Activated CD8-positive, alpha-beta memory T cell treated with anti-CD3 and anti-CD28 coated beads, Interleukin-2, amount 50 U/mL, for 24 hours (primary cell): ENCODE measurements around the gene ACP2.
"Not testable (repeated sequence)": the region's sequence is repeated elsewhere in the genome, so short reads cannot be mapped to it uniquely, and the experiment has no call there.

Experiments used
- DNase-seq: peaks from one replicate; pipeline ENCODE4 v3.0.0-alpha.2; 2020; ENCODE audit errors: extremely low read depth

The ACP2 gene

DNA sequence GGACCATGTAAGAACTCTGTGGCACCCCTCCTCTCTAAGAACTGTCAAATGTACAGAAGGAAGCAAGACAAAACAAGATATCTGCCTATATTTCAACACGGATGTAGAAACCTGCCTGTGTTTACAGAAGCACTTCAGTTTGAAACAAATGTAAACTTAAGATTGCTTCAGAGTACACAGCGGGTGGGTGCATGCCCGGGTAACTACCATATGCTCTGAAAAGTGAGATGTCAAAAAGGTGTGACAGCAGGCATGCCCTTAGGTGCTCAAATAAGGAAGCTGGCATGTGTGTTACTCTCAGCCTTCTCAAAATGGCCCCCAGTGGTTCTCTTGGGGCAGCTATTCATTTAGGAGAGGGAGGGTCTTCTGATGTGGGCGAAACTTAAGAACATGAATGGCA, 5.2 kb downstream of the ACP2 start:
- no peak for DNase-seq

DNA sequence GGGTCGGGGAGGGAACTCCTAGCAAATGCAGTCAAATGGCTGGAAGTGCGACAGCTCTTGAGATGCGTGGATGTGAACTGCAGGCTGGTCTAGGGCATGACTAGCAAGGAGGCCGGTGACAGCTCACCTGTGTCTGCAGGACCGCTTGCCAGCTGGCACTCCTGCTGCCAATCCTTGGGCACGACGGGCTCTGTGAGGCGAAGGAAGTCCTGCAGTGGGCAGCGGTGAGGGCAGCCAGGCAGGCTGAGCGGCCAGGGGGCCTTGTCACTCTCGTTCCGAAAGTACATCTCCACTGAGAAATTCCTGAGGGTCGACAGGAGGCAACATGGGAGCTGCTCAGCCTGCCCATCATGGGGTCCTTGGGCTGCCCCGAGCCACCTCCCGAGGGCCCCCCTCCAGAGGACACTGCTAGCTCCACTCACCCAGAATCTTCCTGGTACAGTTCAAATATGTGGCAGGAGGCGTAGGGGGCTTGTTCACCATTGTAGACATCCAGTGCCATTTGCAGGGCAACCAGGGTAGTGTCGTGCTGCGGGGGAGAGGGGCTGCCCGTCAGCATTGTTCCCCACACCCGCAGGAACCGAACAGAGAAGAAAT, 5.9 kb downstream of the ACP2 start:
- DNase-seq: no peak

DNA sequence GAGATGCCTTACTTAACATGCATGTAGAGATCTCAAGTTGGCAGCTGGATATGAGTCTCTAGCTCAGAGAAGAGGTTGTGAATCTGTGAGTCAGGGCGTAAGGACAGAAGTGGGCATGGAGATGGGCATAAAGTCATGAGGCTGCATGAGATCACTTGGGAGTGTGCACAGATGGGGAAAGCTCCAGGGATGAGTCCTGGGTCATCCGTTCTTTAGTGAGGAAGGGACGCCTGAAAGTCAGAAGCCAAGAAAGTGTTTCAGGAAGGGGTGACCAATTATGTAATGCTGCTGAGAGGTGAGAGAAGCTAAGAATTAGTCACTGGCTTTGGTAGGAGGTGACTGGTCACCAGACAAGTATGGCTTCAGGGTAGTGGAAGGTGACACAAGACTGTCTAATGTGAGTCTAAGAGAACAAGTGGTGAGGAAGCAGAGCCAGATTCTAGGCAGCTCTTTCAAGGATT, 6.7 kb downstream of the ACP2 start:
- no peak for DNase-seq

DNA sequence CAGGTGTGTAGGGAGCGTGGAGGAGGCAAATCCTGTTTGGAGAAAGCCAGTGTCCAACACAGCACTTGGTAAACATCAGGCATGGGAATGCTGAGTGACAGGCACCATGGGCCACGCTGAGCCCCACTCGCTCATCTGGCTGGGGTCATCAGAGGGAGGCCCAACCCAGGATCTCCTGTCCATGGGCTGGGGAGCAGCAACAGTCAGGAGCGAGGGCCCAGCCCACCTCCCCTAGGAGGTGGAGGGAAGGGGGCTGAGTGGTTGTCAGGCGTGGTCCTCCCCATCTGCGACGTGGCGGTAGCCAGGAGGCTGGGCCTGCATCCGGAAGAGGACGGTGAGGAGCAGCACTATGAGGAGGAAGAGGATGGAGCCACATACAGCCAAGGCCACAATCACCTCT, 8.8 kb downstream of the ACP2 start:
- no peak for DNase-seq

DNA sequence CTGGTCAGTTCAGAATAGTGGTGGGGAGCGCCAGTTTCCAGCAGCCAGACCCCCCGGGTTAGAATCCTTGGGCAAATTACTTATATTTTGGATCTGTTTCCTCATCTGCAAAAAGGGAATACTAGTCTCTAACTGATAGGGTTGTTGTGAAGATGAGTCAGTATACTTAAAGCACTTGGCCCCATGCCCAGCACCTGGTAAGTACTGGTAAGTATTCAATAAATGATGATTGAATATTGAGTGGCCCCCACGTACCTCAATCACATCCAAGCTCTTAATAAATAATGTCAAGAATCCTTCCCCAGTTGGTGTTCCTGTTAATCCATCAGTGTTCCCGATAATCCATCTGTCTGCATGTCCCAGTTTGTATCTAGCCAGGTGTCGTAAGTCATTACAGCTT, 12.1 kb downstream of the ACP2 start:
- DNase-seq: no peak

DNA sequence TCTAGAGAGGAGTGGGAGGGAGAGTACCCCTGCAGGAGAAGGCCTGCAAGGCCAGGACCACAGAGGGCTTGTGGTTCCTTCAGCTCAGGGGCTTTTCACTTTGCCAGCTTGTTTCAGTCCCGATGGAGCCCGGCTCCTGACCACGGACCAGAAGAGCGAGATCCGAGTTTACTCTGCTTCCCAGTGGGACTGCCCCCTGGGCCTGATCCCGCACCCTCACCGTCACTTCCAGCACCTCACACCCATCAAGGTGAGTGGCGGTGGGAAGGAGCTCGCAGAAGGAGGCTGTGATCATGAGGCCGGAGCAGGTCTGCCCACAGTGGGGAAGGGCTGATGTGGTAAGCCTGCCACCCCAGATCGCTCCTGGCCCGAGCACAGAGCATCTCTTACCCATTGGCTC, 13.5 kb downstream of the ACP2 start:
- no peak for DNase-seq

DNA sequence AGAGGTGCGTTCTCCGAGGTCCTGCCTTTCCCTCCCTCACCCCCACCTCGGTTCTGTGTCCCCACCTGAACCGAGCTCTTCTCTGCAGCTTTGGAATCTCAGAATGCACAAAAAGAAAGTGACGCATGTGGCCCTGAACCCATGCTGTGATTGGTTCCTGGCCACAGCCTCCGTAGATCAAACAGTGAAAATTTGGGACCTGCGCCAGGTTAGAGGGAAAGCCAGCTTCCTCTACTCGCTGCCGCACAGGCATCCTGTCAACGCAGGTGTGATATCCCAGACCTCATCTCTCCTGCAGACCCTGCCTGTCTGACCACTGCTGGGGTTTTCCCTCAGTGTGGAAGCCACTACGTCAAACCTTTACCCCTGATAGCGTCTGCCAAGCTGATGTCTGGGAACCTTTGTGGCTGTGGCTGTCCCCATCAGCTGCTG, 13.9 kb downstream of the ACP2 start:
- no peak for DNase-seq

DNA sequence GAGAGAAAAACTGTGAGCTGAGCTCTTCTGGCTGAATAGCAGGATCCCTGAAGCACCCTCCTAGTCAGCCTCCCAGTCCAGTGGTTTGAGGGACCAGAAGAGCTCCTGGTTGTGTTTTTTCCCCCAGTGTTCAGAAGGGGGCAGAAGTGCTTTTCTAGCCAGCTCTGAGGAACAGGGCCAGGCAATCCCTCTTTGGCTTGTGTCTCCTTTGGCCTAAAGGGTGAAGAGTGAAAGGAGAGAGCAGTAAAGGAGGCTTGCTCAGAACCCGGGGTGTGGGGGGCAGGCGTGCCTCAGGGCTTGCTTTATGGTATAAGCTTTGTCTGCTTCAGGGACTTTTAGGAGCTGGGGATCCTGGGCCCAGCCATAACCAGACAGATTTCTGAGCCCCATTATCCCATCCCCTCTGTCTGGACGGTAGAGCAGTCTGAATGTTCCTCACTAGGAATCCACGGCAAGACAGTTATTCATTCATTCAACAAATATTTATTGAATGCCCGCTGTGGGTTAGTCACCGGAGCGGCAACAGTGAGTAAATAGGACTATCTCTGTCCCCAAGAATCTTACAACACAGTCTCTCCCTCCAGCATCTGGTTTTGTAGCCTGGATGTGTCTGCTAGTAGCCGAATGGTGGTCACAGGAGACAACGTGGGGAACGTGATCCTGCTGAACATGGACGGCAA, 14.5 kb downstream of the ACP2 start:
- no peak for DNase-seq

DNA sequence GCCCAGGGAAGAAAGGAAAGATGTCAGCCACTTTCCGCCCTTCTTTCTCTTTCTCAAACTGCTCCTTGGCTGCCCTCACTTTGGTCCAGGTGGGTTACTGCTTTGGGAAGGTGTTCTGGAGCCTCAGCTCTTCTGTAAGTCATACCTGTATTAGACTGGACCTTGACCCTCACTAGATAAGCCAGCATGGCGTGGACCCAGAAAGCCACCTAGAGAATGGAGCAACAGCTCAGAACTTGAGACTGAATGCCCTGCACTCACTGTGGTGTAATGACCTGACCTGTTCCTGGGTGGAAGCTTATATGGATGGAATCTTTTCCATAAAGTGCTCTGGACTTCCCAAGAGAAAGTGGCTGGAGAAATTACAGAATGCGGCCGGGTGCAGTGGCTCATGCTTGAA, 15.6 kb downstream of the ACP2 start:
- DNase-seq: no peak

DNA sequence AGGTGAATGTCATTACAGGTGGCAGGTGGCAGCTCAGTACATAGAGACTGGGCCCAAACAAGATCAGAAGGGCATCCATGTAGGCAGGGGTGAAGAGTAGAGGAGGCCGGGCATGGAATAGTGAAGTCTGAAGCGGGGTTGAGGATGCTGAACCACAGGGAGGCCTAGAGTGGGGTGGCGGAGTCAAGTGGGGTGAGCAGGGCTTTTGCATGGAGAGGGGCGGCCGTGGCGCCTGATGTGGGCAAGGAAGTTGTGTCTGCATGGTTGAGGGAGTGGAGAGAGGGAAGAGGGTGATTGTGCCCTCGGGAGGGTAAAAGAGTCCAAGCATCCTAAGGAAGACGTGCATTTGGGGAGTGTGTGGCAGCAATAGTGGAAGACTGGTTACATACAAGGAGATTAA, 19.5 kb downstream of the ACP2 start:
- no peak for DNase-seq

DNA sequence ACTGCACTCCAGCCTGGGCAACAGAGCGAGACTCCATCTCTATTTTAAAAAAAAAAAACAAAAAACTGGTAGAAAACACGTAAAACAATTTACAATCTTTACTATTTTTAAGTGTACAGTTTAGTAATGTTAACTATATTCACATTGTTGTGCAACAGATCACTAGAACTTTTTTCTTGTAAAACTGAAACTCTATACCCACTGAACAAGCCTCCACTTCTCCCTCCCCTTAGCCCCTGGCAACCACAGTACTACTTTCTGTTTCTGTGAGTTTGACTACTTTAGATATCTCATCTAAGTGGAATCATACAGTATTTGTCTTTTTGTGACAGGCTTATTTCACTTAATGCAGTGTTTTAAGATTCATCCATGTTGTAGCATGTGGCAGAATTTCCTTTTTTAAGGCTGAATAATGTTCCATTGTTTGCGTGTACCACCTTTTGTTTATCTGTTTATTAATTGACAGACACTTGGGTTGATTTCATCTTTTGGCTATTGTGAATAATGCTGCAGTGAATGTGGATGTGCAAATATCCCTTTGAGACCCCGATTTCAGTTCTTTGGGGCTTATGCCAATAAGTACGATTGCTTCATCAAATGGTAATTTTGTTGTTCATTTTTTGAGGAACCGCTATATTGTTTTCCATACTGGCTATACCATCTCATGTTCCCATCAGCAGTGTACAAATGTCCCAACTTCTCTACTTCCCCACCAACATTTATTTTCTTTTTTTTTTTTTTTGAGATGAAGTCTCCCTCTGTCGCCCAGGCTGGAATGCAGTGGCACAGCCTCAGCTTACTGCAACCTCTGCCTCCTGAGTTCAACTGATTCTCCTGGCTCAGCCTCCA, 22.8 kb downstream of the ACP2 start:
- no peak for DNase-seq

DNA sequence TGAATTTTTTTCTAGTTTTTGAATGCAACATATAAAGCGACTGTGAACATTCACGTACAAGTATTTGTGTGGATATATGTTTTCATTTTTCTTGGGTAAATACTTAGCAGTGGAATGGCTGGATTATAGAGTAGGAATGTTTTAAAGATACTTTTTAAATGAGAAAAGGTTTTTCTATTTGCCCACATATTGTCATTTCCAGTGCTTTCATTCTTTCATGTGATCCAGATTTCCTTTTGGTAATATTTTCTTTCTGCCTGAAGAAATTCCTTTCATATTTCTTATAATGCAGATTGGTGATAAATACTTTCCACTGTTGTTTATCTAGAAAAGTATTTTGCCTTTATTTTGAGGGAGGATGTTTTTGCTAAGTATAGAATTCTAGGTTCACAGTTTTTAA, 25.9 kb downstream of the ACP2 start:
- no peak for DNase-seq

DNA sequence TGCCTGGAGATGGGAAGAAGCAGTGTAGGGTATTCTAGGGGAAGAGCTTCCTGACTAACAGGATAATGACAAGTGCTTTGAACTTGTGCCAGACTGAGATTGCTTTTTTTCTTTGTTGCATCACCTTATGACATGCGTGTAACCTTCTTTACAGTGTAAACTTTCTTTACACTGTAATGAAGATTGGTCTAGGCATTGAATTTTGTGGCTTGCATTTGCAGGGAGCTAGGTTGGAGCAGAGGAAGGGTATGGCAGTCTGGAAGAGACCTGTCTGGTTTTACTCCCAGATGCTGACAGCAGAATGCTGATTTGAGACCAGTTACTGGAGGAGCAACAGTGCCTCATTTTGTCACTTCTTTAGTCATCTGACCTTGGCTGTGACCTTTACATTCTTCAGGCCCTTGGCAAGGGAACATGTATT, 28.2 kb downstream of the ACP2 start:
- DNase-seq: no peak

DNA sequence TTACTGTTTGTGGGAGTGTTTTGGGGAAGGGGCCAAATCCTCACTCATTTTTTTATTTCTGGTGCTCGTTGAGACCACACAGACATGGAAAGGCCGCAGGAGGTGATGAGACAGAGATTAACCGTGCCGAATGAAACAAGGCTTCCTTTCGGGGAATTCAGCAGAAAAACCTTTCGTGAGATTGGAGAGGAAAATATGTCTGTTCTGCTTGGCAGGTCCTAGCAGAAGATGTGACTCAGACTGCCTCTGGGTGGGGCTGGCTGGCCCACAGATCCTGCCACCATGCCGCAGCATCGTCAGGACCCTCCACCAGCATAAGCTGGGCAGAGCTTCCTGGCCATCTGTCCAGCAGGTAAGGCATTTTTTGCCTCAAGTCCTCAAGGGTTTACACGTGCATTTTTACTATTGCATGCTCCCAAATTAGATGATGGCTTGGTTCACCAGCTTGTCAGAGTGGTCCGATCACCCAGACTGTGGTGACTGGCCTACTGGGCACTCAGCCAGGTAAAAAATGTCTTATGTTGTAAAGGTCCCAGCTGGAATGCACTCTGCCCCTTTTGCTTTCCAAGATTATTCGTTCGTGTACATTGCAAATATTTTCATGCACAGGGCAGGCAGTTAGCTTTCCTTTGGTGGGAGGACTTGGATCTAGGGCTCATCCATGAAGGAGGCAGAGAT, 32.4 kb downstream of the ACP2 start:
- DNase-seq: peak; percentile 40

DNA sequence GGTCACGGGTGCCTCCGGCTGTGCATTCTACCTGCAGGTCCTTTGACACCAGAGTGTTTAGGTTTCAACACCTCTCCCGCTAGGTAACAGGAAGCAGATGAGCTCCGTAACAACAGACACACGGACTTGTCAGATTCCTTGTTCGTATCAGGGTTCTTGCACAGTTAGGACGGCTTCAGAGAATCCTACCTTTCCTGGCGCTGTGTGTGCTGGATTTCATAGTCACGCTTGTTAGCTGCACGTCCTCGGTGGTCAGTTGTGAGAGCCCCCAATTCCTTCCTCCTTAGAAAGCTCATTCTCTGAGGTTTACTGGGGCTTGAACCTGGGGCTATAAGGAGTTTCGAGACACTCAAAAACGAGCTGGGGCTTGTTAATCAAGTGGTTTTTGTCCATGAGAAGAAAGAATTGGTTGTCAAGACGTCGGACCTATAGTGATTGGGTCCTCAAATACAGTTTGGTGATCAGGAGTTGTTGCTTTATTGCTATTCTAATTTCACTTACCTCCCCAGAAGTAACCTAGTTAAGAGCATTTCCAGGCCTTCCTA, 33.2 kb downstream of the ACP2 start:
- DNase-seq: no peak

DNA sequence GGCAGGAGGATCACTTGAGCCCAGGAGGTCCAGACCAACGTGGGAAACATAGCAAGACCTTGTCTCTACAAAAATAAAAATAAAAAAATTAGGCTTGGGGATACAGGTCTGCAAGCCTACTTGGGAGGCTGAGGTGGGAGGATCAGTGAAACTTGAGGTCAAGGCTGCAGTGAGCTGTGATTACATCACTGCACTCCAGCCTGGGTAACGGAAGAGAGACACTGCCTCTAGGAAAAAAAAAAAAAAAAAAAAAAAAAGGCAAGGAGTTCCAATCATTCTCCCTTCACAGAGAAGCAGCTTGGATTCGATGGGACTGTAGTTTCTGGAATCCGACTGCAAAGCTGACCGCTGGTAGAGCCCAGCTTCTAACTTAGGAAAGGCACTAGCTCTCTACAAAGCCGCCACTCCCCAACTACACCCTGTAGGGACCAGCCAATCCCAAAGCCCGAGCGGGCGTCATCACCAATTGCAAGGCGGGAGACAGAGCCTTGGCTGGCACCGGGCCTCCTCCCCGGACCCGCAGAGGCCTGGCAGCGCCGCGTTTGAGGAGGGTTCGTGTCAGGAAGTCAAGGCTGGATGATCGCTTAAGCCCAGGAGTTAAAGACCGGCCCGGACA, 34.6 kb downstream of the ACP2 start:
- DNase-seq: peak; percentile 60

DNA sequence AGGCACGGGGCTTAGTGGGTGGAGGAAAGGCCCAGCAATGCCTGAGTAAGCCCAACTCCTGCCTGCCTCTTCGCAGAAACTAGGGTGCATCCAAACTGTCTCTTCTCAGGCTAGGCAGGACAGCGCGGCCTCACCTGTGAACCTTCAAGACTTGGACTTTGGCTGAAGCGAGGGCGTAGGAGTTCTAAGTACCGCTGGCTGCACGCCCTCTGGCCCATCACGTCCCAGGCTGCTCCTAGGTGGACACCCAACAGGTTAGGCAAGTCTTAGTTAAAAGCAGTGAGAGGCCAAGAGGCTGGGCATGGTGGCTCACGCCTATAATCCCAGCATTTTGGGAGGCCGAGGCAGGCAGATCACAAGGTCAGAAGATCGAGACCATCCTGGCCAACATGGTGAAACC, 35.7 kb downstream of the ACP2 start:
- DNase-seq: no peak

DNA sequence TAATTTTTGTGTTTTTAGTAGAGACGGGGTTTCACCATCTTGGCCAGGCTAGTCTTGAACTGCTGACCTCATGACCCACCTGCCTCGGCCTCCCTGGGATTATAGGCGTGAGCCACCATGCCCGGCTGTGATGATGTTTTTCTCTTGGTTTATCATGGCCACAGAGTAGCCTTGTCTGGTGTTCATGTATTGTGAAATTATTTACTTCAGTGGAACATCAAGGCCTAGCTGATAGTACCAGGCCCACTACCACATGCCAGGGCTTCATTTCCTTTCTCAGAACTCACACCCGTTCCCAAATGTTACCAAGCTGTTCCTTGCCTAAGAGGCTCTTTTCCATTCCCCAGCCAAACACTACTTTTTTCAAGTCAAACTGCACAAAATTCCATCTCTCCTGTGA, 40.0 kb downstream of the ACP2 start:
- DNase-seq: no peak

DNA sequence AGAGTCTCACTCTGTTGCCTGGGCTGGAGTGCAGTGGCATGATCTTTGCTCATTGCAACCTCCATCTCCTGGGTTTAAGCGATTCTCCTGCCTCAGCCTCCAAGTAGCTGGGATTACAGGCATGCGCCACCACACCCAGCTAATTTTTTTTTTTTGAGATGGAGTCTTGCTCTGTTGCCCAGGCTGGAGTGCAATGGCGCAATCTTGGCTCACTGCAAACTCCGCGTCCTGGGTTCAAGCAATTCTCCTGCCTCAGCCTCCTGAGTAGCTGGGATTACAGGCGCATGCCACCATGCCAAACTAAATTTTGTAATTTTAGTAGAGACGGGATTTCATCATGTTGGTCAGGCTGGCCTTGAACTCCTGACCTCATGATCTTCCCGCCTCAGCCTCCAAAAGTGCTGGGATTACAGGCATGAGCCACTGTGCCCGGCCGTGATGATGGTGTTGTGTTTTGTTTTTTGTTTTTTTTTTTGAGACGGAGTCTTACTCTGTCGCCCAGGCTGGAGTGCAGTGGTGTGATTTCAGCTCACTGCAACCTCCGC, 40.5 kb downstream of the ACP2 start:
- DNase-seq: not testable (repeated sequence)

DNA sequence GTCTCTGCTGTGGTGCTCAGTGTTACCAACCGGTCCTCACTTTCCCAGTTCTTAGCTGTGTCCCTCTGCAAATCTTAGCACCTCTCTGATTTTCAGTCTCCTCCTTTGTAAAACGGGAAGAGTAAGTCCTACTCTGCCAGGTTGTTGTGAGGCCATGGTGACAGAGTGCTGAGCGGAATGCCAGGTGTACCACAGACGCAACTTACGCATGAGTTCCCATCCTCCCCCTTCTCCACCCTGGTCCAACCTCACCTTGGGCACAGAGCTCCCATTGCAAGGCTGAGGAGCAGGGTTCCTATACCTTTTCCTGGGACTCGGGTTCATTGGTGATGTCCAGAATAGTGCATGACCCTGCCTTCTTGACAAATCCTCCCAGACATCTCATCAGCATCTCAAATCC, 41.2 kb downstream of the ACP2 start:
- DNase-seq: no peak

DNA sequence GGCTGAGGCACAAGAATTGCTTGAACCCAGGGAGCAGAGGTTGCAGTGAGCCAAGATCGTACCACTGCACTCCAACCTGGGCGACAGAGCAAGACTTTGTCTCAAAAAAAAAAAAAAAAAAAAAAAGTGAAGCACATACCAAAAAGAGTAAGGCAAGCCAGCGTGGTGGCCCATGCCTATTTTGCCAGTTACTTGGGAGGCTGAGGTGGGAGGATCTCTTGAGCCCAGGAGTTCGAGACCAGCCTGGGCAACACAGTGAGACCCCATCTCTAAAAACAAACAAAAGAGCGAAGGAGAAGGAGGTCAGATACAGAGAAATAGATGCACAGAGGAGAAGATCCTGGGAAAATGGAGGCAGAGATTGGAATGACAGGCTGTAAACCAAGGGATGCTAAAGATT, 42.0 kb downstream of the ACP2 start:
- not testable (repeated sequence) for DNase-seq
